Measurements from ENCODE around the gene HCLS1.

The HCLS1 gene

GRCh38 chr3:121645054-121645453 lies 15.6 kb downstream of the HCLS1 start:
- no peak for TF ChIP-seq CTCF (IDR thresholded peaks at IDR 0.05; ENCODE audit: borderline replicate concordance, control extremely low read depth, extremely low read depth, insufficient read depth, missing control alignments)
- no peak for DNase-seq (ENCODE audit: low spot score)
- in situ Hi-C loops (cut with MboI; ENCODE audit: low sequenced_read_pairs, unreplicated experiment) = no loop called here

- in situ Hi-C loops (cut with MboI; ENCODE audit: low sequenced_read_pairs, unreplicated experiment) = no loop called here
- no peak for DNase-seq (ENCODE audit: low spot score)
- no peak for TF ChIP-seq CTCF (IDR thresholded peaks at IDR 0.05; ENCODE audit: borderline replicate concordance, control extremely low read depth, extremely low read depth, insufficient read depth, missing control alignments)
These were observed 17.9 kb downstream of the HCLS1 start for GRCh38 chr3:121642601-121643314.

- in situ Hi-C loops (cut with MboI; ENCODE audit: low sequenced_read_pairs, unreplicated experiment) = no loop called here
- TF ChIP-seq CTCF (IDR thresholded peaks at IDR 0.05; ENCODE audit: borderline replicate concordance, control extremely low read depth, extremely low read depth, insufficient read depth, missing control alignments) = no peak
- DNase-seq (ENCODE audit: low spot score) = no peak
These were observed 19.6 kb downstream of the HCLS1 start for GRCh38 chr3:121641127-121641526.

GRCh38 chr3:121637922-121638321 lies 22.8 kb downstream of the HCLS1 start:
- DNase-seq (ENCODE audit: low spot score) = no peak
- in situ Hi-C loops (cut with MboI; ENCODE audit: low sequenced_read_pairs, unreplicated experiment) = no loop called here
- TF ChIP-seq CTCF (IDR thresholded peaks at IDR 0.05; ENCODE audit: borderline replicate concordance, control extremely low read depth, extremely low read depth, insufficient read depth, missing control alignments) = no peak

- TF ChIP-seq CTCF (IDR thresholded peaks at IDR 0.05; ENCODE audit: borderline replicate concordance, control extremely low read depth, extremely low read depth, insufficient read depth, missing control alignments) = no peak
- in situ Hi-C loops (cut with MboI; ENCODE audit: low sequenced_read_pairs, unreplicated experiment) = no loop called here
- DNase-seq (ENCODE audit: low spot score) = no peak
These were observed 30.3 kb downstream of the HCLS1 start for GRCh38 chr3:121630355-121630754.

- in situ Hi-C loops (cut with MboI; ENCODE audit: low sequenced_read_pairs, unreplicated experiment) = no loop called here
- no peak for DNase-seq (ENCODE audit: low spot score)
- TF ChIP-seq CTCF (IDR thresholded peaks at IDR 0.05; ENCODE audit: borderline replicate concordance, control extremely low read depth, extremely low read depth, insufficient read depth, missing control alignments) = no peak
These were observed 31.1 kb downstream of the HCLS1 start for GRCh38 chr3:121629601-121630000.

Measured in GM13976 (cell line).